Panc1 (cell line): ENCODE results near the gene DMBT1. TPM values are rescaled to one million over a fixed set of nuclear protein-coding genes. Genes with fewer than 3 reads are reported as not detected.

ENCODE experiments used
- ATAC-seq: fragments of 200-7000 bp; cut with Tn5 transposase; 2 replicates; pipeline ENCODE4 v1.9.1; 2020; ENCODE audit warnings: mild to moderate bottlenecking, moderate library complexity
- BruUV-seq: library from RNA; stranded (reverse); fragments of 400-500 nt; replicated peaks from 2 replicates; lab custom pipeline; 2021; lab: Mats Ljungman, UMichigan
- CTCF ChIA-PET: fragments of 300-600 bp; sonication (Branson Sonifier 250); formaldehyde crosslinking; loops from one replicate; lab custom pipeline; 2022; ENCODE audit warnings: antibody characterized with exemption; lab: Charles Lee
- POLR2A ChIA-PET: fragments of 300-600 bp; sonication (Branson Sonifier 250); formaldehyde crosslinking; loops from one replicate; lab custom pipeline; 2022; ENCODE audit warnings: antibody characterized with exemption; lab: Charles Lee
- DNase-seq: peaks from one replicate; pipeline ENCODE4 v3.0.0-alpha.2; 2010; ENCODE audit warnings: low read depth, low spot score
- H3K27ac ChIP-seq: 2 replicates; pipeline ENCODE4 v1.5.1; 2011; ENCODE audit warnings: mild to moderate bottlenecking, low read length, inconsistent platforms
- H3K27me3 ChIP-seq: fragments of 200-500 bp; sonication (Bioruptor generic); 2 replicates; pipeline ENCODE4 v1.6.0; 2014; ENCODE audit warnings: low read length, inconsistent platforms; ENCODE audit not compliant: control insufficient read depth, insufficient read depth
- H3K36me3 ChIP-seq: fragments of 200-500 bp; sonication (Bioruptor generic); 2 replicates; pipeline ENCODE4 v1.5.1; 2014; ENCODE audit warnings: inconsistent platforms, mild to moderate bottlenecking, low read length, moderate library complexity; ENCODE audit not compliant: control insufficient read depth, insufficient read depth
- H3K4me1 ChIP-seq: 2 replicates; pipeline ENCODE4 v1.5.1; 2011; ENCODE audit warnings: inconsistent platforms, mild to moderate bottlenecking, low read length, moderate library complexity; ENCODE audit not compliant: control insufficient read depth, insufficient read depth
- H3K4me3 ChIP-seq, 2 experiments: 2 replicates each; pipeline ENCODE4 v1.5.1; 2011 to 2012; ENCODE audit warnings: low read depth in 2 of 2, low read length in 2 of 2, mild to moderate bottlenecking in 2 of 2, inconsistent platforms in 1 of 2, moderate library complexity in 1 of 2
- H3K9me3 ChIP-seq: fragments of 200-500 bp; sonication (Bioruptor generic); 2 replicates; pipeline ENCODE4 v1.5.1; 2014; ENCODE audit warnings: low read depth, mild to moderate bottlenecking, inconsistent platforms, low read length, moderate library complexity; ENCODE audit not compliant: control insufficient read depth, insufficient read depth
- CTCF ChIP-seq: fragments of 450-650 bp; IDR thresholded peaks from 2 replicates; pipeline ENCODE4 v1.5.1; 2017; ENCODE audit warnings: mild to moderate bottlenecking
- POLR2AphosphoS5 ChIP-seq: IDR thresholded peaks from 2 replicates; pipeline ENCODE4 v1.6.1; 2012; ENCODE audit warnings: mild to moderate bottlenecking, low read depth, low read length, moderate library complexity
- REST ChIP-seq, 2 experiments: IDR thresholded peaks; 2 replicates each; pipeline ENCODE4 v1.6.1; 2011 to 2012; ENCODE audit warnings: low read depth in 2 of 2, control low read depth in 1 of 2, low read length in 1 of 2, mild to moderate bottlenecking in 1 of 2, moderate library complexity in 1 of 2; ENCODE audit not compliant: insufficient read depth in 1 of 2
- SIN3A ChIP-seq: IDR thresholded peaks from 2 replicates; pipeline ENCODE4 v1.6.1; 2012; ENCODE audit warnings: low read depth, mild to moderate bottlenecking, low read length, moderate library complexity, borderline replicate concordance; ENCODE audit not compliant: insufficient read depth
- TCF7L2 ChIP-seq: IDR thresholded peaks from 2 replicates; pipeline ENCODE4 v1.6.1; 2011; ENCODE audit warnings: mild to moderate bottlenecking, low read depth, low read length, inconsistent platforms
- in situ Hi-C: cut with HindIII; loops from 2 replicates; pipeline ENCODE4 v1.10.0; 2016; ENCODE audit warnings: low sequenced_read_pairs, low pct_unique_long_range_greater_than_20kb
- intact Hi-C: fragments of 100-400 bp; cut with micrococcal nuclease; formaldehyde crosslinking; loops from one replicate; pipeline ENCODE4 v1.10.0; 2022; ENCODE audit not compliant: unreplicated experiment
- total RNA-seq: library from RNA; stranded (reverse); gene quantifications from one replicate; pipeline ENCODE4 v1.2.1, GENCODE V29; 2021; ENCODE audit not compliant: unreplicated experiment

The DMBT1 gene
- total RNA-seq, 1 experiment from 2014 or later = 0.05 TPM

- in situ Hi-C loops = no loop called here
- DNase-seq = no peak
- Histone ChIP-seq H3K4me1 (no peaks in the 10 kb centered on the region), H3K36me3 (no peaks in the 10 kb centered on the region), H3K27me3 (peaks cover 24% of the 10 kb centered on the region), H3K9me3 (no peaks in the 10 kb centered on the region), H3K27ac (no peak overlapping the region), H3K4me3 (no peak overlapping the region)
- TF ChIP-seq CTCF = no peak
- TF ChIP-seq TCF7L2 = no peak
- TF ChIP-seq SIN3A = no peak
- no peak for TF ChIP-seq POLR2AphosphoS5
- no peak for TF ChIP-seq REST (IDR thresholded peaks at IDR 0.05; ENCODE audit: insufficient read depth in 1 of 2, low read depth in 2 of 2, low read length in 1 of 2)
- BruUV-seq = no TSS peak
- no peak for ATAC-seq
- ChIA-PET POLR2A (no interaction called here), CTCF (no interaction called here)
- intact Hi-C loops = no loop called here
Observed at GRCh38 chr10:122663516-122664130, 103.1 kb downstream of the DMBT1 start.

GRCh38 chr10:122664501-122664900 lies 103.9 kb downstream of the DMBT1 start:
- no peaks in the 10 kb centered on the region for H3K36me3 ChIP-seq
- no peak overlapping the region for H3K4me3 ChIP-seq
- H3K9me3 ChIP-seq = no peaks in the 10 kb centered on the region
- CTCF ChIA-PET = no interaction called here
- POLR2A ChIA-PET = no interaction called here
- no peak for ATAC-seq
- no peaks in the 10 kb centered on the region for H3K4me1 ChIP-seq
- DNase-seq = no peak
- no peak overlapping the region for H3K27ac ChIP-seq
- no TSS peak for BruUV-seq
- H3K27me3 ChIP-seq = peaks cover 22% of the 10 kb centered on the region
- TF ChIP-seq SIN3A (no peak), POLR2AphosphoS5 (no peak), TCF7L2 (no peak), CTCF (no peak), REST (IDR thresholded peaks at IDR 0.05; ENCODE audit: insufficient read depth in 1 of 2, low read depth in 2 of 2, low read length in 1 of 2) (no peak)
- intact Hi-C loops = no loop called here
- in situ Hi-C loops = no loop called here
